GM12872 (cell line): ENCODE data around the gene BIN2.

ENCODE experiments used
- CTCF ChIP-seq: IDR thresholded peaks from 3 replicates; pipeline ENCODE4 v1.5.1; 2011; ENCODE audit warnings: low read depth, mild to moderate bottlenecking, low read length, moderate library complexity; ENCODE audit not compliant: insufficient read depth

Gene BIN2

GRCh38 chr12:51359851-51360250 is 35.9 kb upstream of the BIN2 start:
- TF ChIP-seq CTCF: no peak

- TF ChIP-seq CTCF: no peak
Measured at GRCh38 chr12:51358496-51358895, 34.5 kb upstream of the BIN2 start.

GRCh38 chr12:51357374-51358047 is 33.5 kb upstream of the BIN2 start:
- no peak for TF ChIP-seq CTCF

- peak; percentile 77 for TF ChIP-seq CTCF
Measured at GRCh38 chr12:51351913-51352532, 28.0 kb upstream of the BIN2 start.

- no peak for TF ChIP-seq CTCF
Measured at GRCh38 chr12:51349026-51349425, 25.1 kb upstream of the BIN2 start.

GRCh38 chr12:51348116-51348515 is 24.1 kb upstream of the BIN2 start:
- TF ChIP-seq CTCF: no peak

- TF ChIP-seq CTCF: no peak
Measured at GRCh38 chr12:51346581-51346980, 22.6 kb upstream of the BIN2 start, which contains the start of gene CELA1. TSS of gene CELA1 (minus strand) at chr12:51346679. CDS start at chr12:51346638, 41 bp downstream.
